GM10266 (cell line): ENCODE data around the gene P2RX5.

ENCODE experiments used
- DNase-seq: peaks from one replicate; pipeline ENCODE4 v3.0.0; 2012; ENCODE audit errors: extremely low spot score
- CTCF ChIP-seq: IDR thresholded peaks from 2 replicates; pipeline ENCODE4 v1.5.1; 2012; ENCODE audit warnings: mild to moderate bottlenecking, low read depth; ENCODE audit not compliant: control insufficient read depth, insufficient read depth; ENCODE audit errors: missing control alignments

The P2RX5 gene

GRCh38 chr17:3647769-3648555, 48.0 kb downstream of the P2RX5 start:
- no peak for DNase-seq
- peak; percentile 59 for TF ChIP-seq CTCF

- TF ChIP-seq CTCF = no peak
- DNase-seq = no peak
Measured at GRCh38 chr17:3647251-3647650, 48.7 kb downstream of the P2RX5 start.

- no peak for TF ChIP-seq CTCF
- no peak for DNase-seq
Measured at GRCh38 chr17:3645310-3645709, 50.6 kb downstream of the P2RX5 start.

- no peak for DNase-seq
- TF ChIP-seq CTCF = no peak
Measured at GRCh38 chr17:3643889-3644349, 52.0 kb downstream of the P2RX5 start.

- no peak for TF ChIP-seq CTCF
- DNase-seq = no peak
Measured at GRCh38 chr17:3641717-3642486, 54.1 kb downstream of the P2RX5 start.

- DNase-seq = no peak
- TF ChIP-seq CTCF = no peak
Measured at GRCh38 chr17:3641014-3641413, 54.9 kb downstream of the P2RX5 start.
